GM23248 (cell line): ENCODE results near the gene FCER2.

Source experiments
- EZH2 ChIP-seq: fragments of 200-600 bp; sonication (generic); IDR thresholded peaks from 2 replicates; pipeline ENCODE4 v1.6.1; 2018; ENCODE audit warnings: antibody characterized with exemption, mild to moderate bottlenecking; ENCODE audit not compliant: insufficient read depth, poor library complexity, severe bottlenecking
- EZH2phosphoT487 ChIP-seq: fragments of 200-600 bp; sonication (generic); IDR thresholded peaks from 2 replicates; pipeline ENCODE4 v1.6.1; 2018; ENCODE audit warnings: antibody characterized with exemption, moderate library complexity, mild to moderate bottlenecking, low read depth; ENCODE audit not compliant: insufficient read depth

- TF ChIP-seq EZH2 (no peak), EZH2phosphoT487 (no peak)
Observed at GRCh38 chr19:7682175-7682855, 19.6 kb downstream of the FCER2 start.
